Measurements from ENCODE around the gene TMC6.
"Not testable (repeated sequence)": the region's sequence is repeated elsewhere in the genome, so short reads cannot be mapped to it uniquely, and the experiment has no call there.

The TMC6 gene

GRCh38 chr17:78069695-78070094 lies 58.9 kb downstream of the TMC6 start:
- DNase-seq = no peak

- DNase-seq = not testable (repeated sequence)
Observed at GRCh38 chr17:78066976-78067375, 61.6 kb downstream of the TMC6 start.

- no peak for DNase-seq
Observed at GRCh38 chr17:78064708-78065107, 63.8 kb downstream of the TMC6 start.

- no peak for DNase-seq
Observed at GRCh38 chr17:78063489-78063888, 65.1 kb downstream of the TMC6 start.

GRCh38 chr17:78062596-78062995 lies 66.0 kb downstream of the TMC6 start:
- no peak for DNase-seq

Data from stimulated activated naive CD4-positive, alpha-beta T cell (primary cell).